GM19035 (cell line): ENCODE measurements around the gene PAH.

Experiments used
- ATAC-seq: cut with Tn5 transposase; IDR thresholded peaks from one replicate; pipeline ENCODE4 v1.9.1; 2021; ENCODE audit not compliant: unreplicated experiment

Gene PAH

GRCh38 chr12:102902093-102902492, 15.0 kb downstream of the PAH start:
- ATAC-seq: no peak

- no peak for ATAC-seq
Observed at GRCh38 chr12:102900389-102900788, 16.7 kb downstream of the PAH start.

- no peak for ATAC-seq
Observed at GRCh38 chr12:102896067-102896466, 21.0 kb downstream of the PAH start.

GRCh38 chr12:102891756-102892155, 25.3 kb downstream of the PAH start:
- ATAC-seq: no peak

- ATAC-seq: no peak
Observed at GRCh38 chr12:102888511-102888910, 28.5 kb downstream of the PAH start.

GRCh38 chr12:102885043-102885932, 31.8 kb downstream of the PAH start:
- ATAC-seq: no peak

- ATAC-seq: no peak
Observed at GRCh38 chr12:102883204-102883799, 33.7 kb downstream of the PAH start.

- ATAC-seq: no peak
Observed at GRCh38 chr12:102880783-102881182, 36.3 kb downstream of the PAH start.

- ATAC-seq: peak; percentile 64
Observed at GRCh38 chr12:102879144-102879763, 37.8 kb downstream of the PAH start.

GRCh38 chr12:102876883-102877282, 40.2 kb downstream of the PAH start:
- ATAC-seq: no peak

DNA sequence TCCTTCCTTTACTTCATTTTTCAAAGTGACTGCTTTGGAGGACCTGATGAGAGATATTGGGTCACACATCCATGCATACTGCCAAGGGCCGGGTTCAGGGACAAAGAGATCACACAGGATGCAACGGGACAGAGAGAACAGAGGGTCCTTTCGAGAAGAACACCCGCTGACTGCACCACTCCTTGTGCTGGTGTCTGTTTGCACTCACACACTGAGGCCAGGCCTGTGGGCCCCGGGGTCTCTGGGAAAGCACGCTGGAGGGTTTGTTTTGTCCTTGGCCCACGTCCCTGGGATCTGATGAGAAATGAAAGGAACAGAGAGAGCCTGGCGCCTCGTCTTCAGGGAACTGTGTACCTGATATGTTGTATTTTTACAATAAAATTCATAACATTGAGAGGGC, 42.2 kb downstream of the PAH start:
- no peak for ATAC-seq

- no peak for ATAC-seq
Observed at GRCh38 chr12:102873077-102873476, 44.0 kb downstream of the PAH start.

GRCh38 chr12:102871014-102871413, 46.0 kb downstream of the PAH start:
- no peak for ATAC-seq

DNA sequence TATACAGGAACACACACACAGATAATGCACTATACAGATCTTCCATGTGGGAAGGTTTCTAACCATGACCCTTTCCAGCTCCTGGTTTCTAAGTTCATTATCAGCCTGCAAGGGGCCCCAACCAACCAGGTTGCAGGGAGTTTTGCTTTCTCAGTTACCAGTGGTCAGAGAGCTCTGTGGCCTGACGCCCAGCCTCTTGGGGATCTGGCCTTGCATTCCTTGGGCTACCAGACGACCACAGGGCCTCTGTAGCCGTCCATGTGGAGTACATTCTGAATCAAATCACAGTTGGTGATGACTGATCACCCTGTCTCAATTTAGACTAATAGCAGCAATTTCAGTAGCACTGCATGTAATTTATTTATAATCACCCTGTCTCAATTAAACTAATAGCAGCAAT, 47.5 kb downstream of the PAH start:
- no peak for ATAC-seq

DNA sequence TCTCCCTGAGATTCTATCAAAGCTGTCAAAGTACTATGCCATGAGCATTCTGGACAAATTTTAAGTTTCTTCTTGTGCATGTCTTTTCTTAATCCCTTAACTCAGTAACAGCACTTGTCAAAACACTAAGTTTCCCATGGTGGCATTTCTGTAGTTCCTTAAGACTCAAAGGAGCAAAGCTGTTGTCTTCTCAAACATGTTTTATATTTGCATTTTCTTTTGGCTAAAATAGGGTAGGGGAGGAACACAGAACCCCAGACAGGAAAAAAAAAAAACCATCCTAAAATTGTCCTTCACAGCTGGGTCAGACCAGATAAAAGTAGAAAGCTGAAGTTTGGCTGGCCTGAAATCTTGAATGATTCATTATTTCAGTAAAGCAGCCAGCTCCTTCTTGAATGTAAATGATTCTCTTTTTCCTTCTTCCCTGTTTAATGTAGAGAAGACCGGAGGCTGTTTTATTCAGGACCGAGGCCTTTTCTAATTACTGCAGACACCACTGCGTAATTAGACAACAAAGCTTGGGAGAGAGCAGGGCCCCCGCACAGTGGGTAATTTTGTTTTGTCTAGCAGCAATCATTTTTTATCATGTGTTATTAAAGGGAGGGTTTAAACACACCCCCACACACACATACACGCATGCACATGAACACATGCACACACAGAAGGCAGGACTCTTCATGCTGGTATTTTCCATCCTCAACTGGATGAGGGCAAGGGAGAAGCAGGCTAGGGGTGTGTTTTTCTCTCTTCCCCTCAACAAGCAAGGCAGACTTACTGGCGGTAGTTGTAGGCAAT, 51.0 kb downstream of the PAH start:
- no peak for ATAC-seq

- no peak for ATAC-seq
Observed at GRCh38 chr12:102862486-102862885, 54.6 kb downstream of the PAH start.

DNA sequence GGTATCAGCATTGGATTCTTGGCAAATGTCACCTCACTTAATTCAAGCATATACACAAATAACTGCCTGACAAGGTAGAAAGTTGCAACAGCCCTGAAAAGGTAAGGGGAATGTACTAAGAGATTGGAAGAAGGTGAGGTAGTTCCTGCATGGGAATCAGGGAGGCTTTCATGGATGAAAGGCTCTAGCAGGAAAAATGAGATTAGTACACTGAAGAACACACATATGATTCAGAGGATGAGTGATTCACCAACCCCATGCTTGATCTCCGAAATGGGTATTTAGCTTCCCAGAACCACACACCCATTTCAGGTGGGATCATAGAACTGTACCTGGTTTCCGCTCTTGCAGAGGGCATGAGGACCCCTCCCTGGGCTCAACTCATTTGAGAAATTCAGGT, 65.8 kb downstream of the PAH start:
- ATAC-seq: no peak

GRCh38 chr12:102849722-102850447, 67.2 kb downstream of the PAH start:
- no peak for ATAC-seq

GRCh38 chr12:102848832-102849231, 68.2 kb downstream of the PAH start:
- no peak for ATAC-seq

DNA sequence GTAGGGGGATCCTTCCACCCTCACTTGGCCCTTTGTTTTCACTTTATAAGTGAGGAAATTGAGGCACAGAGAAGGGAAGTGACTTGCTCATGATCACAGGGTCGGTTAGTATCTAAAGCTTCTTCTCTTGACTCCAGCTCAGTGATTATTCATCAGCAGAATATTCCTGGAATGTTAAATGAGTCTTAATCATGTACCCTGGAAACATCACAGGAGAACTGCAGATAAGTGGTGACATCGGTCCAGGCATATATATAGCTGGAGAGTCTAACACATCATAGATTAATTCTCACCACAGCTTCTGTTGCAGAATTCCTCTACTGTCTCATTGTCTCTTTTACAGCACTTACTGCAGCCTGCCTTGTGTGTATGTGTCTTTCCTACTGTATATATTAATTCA, 69.9 kb downstream of the PAH start:
- ATAC-seq: no peak
